Parathyroid adenoma (tissue), 2 donors: Measurements from ENCODE around the gene SHISA6.

ENCODE experiments used
- H2AFZ ChIP-seq: fragments of 300-600 bp; sonication (generic); one replicate; pipeline ENCODE4 v1.7.0; 2017; ENCODE audit warnings: antibody characterized with exemption, mild to moderate bottlenecking
- H3K27ac ChIP-seq: fragments of 300-600 bp; sonication (generic); one replicate; pipeline ENCODE4 v1.7.0; 2017
- H3K27me3 ChIP-seq: fragments of 300-600 bp; sonication (generic); one replicate; pipeline ENCODE4 v1.7.0; 2017; ENCODE audit warnings: low read length; ENCODE audit not compliant: control insufficient read depth, insufficient read depth
- H3K36me3 ChIP-seq: fragments of 300-600 bp; sonication (generic); one replicate; pipeline ENCODE4 v1.7.0; 2017; ENCODE audit warnings: low read length; ENCODE audit not compliant: control insufficient read depth, insufficient read depth
- H3K4me1 ChIP-seq: fragments of 300-600 bp; sonication (generic); one replicate; pipeline ENCODE4 v1.7.0; 2017; ENCODE audit warnings: control low read depth
- H3K4me2 ChIP-seq: fragments of 300-600 bp; sonication (generic); one replicate; pipeline ENCODE4 v1.7.0; 2017; ENCODE audit warnings: low read length
- H3K4me3 ChIP-seq: fragments of 300-600 bp; sonication (generic); one replicate; pipeline ENCODE4 v1.7.0; 2017; ENCODE audit warnings: low read depth, low read length
- H3K79me2 ChIP-seq: fragments of 300-600 bp; sonication (generic); one replicate; pipeline ENCODE4 v1.7.0; 2017; ENCODE audit warnings: control low read depth
- H3K9ac ChIP-seq: fragments of 300-600 bp; sonication (generic); one replicate; pipeline ENCODE4 v1.7.0; 2017; ENCODE audit warnings: mild to moderate bottlenecking
- H3K9me3 ChIP-seq: fragments of 300-600 bp; sonication (generic); one replicate; pipeline ENCODE4 v1.7.0; 2017; ENCODE audit warnings: low read length; ENCODE audit not compliant: control insufficient read depth
- CTCF ChIP-seq: fragments of 300-600 bp; sonication (generic); IDR thresholded peaks from one replicate; pipeline ENCODE4 v1.7.0; 2017; ENCODE audit warnings: antibody characterized with exemption, mild to moderate bottlenecking
- donor health status: primary hyperparathyroidism.

The SHISA6 gene

GRCh38 chr17:11244776-11245175 is 3.8 kb downstream of the SHISA6 start:
- Histone ChIP-seq H3K9ac (no peak overlapping the region), H3K27ac (no peak overlapping the region)
- TF ChIP-seq CTCF, result no peak

GRCh38 chr17:11245187-11245586 is 4.2 kb downstream of the SHISA6 start:
- no peaks in the 10 kb centered on the region for H3K27me3 ChIP-seq
- H3K27ac ChIP-seq, result no peak overlapping the region
- no peak overlapping the region for H3K4me2 ChIP-seq
- H3K9me3 ChIP-seq, result no peaks in the 10 kb centered on the region
- H3K4me3 ChIP-seq, result no peak overlapping the region
- no peak overlapping the region for H3K9ac ChIP-seq
- no peak overlapping the region for H2AFZ ChIP-seq
- TF ChIP-seq CTCF, result no peak
- H3K36me3 ChIP-seq, result no peaks in the 10 kb centered on the region
- H3K4me1 ChIP-seq, result no peaks in the 10 kb centered on the region
- H3K79me2 ChIP-seq, result no peaks in the 10 kb centered on the region

More at GRCh38 chr17:11244776-11245175, 3.8 kb downstream of the SHISA6 start:
- Histone ChIP-seq H3K27me3 (no peaks in the 10 kb centered on the region), H3K4me3 (no peak overlapping the region), H3K9me3 (no peaks in the 10 kb centered on the region), H3K4me1 (no peaks in the 10 kb centered on the region), H2AFZ (no peak overlapping the region), H3K36me3 (no peaks in the 10 kb centered on the region), H3K4me2 (no peak overlapping the region), H3K79me2 (no peaks in the 10 kb centered on the region)

GRCh38 chr17:11245791-11246190 is 4.8 kb downstream of the SHISA6 start:
- no peaks in the 10 kb centered on the region for H3K27me3 ChIP-seq

GRCh38 chr17:11250161-11250560 is 9.1 kb downstream of the SHISA6 start:
- no peaks in the 10 kb centered on the region for H3K4me1 ChIP-seq
- H3K79me2 ChIP-seq, result no peaks in the 10 kb centered on the region
- no peak overlapping the region for H2AFZ ChIP-seq
- H3K9me3 ChIP-seq, result no peaks in the 10 kb centered on the region
- H3K27ac ChIP-seq, result no peak overlapping the region
- H3K9ac ChIP-seq, result no peak overlapping the region
- TF ChIP-seq CTCF, result no peak
- H3K36me3 ChIP-seq, result no peaks in the 10 kb centered on the region
- no peak overlapping the region for H3K4me2 ChIP-seq
- no peaks in the 10 kb centered on the region for H3K27me3 ChIP-seq
- H3K4me3 ChIP-seq, result no peak overlapping the region

More at GRCh38 chr17:11245791-11246190, 4.8 kb downstream of the SHISA6 start:
- Histone ChIP-seq H2AFZ (no peak overlapping the region), H3K9ac (no peak overlapping the region), H3K4me3 (no peak overlapping the region), H3K4me2 (no peak overlapping the region), H3K36me3 (no peaks in the 10 kb centered on the region), H3K9me3 (no peaks in the 10 kb centered on the region), H3K79me2 (no peaks in the 10 kb centered on the region), H3K27ac (no peak overlapping the region), H3K4me1 (no peaks in the 10 kb centered on the region)
- no peak for TF ChIP-seq CTCF

GRCh38 chr17:11251561-11252107 is 10.6 kb downstream of the SHISA6 start:
- TF ChIP-seq CTCF, result no peak
- Histone ChIP-seq H3K4me3 (no peak overlapping the region), H3K79me2 (no peaks in the 10 kb centered on the region), H3K4me2 (no peak overlapping the region), H3K27me3 (no peaks in the 10 kb centered on the region), H3K36me3 (no peaks in the 10 kb centered on the region), H3K4me1 (no peaks in the 10 kb centered on the region), H2AFZ (no peak overlapping the region), H3K27ac (no peak overlapping the region), H3K9ac (no peak overlapping the region), H3K9me3 (no peaks in the 10 kb centered on the region)
